Esophagus squamous epithelium (tissue), 5 donors: ENCODE data around the gene AFAP1L2. TPM values are rescaled to one million over a fixed set of nuclear protein-coding genes. Genes with fewer than 3 reads are reported as not detected.

Experiments
- DNase-seq: peaks from one replicate; lab custom pipeline; 2025; lab: John Stamatoyannopoulos, UW
- H3K27ac ChIP-seq, 4 donors: fragments of 200-600 bp; sonication (generic); one replicate each; pipeline ENCODE4 v1.5.1; 2016 to 2019; ENCODE audit warnings: mild to moderate bottlenecking in 1 of 4
- H3K27me3 ChIP-seq, 4 donors: fragments of 200-600 bp; sonication (generic); 1 replicate in 3 of 4; 2 replicates in 1 of 4; pipeline versions ENCODE4 v1.5.1 to v1.6.0; 2017 to 2021; ENCODE audit warnings: antibody characterized with exemption in 1 of 4
- H3K36me3 ChIP-seq, 3 donors: fragments of 200-600 bp; sonication (generic); one replicate each; pipeline ENCODE4 v1.5.1; 2016 to 2019
- H3K4me1 ChIP-seq, 3 donors: fragments of 200-600 bp; sonication (generic); one replicate each; pipeline ENCODE4 v1.5.1; 2017 to 2019
- H3K4me3 ChIP-seq, 4 donors: fragments of 200-600 bp; sonication (generic); 1 replicate in 3 of 4; 2 replicates in 1 of 4; pipeline ENCODE4 v1.5.1; 2016 to 2019; ENCODE audit warnings: mild to moderate bottlenecking in 2 of 4, moderate library complexity in 1 of 4
- H3K9me3 ChIP-seq, 3 donors: fragments of 200-600 bp; sonication (generic); one replicate each; pipeline ENCODE4 v1.5.1; 2016 to 2019
- CTCF ChIP-seq, 6 experiments: fragments of 450-650 bp in 4 of 6; fragments of 200-600 bp in 2 of 6; sonication (generic) in 2 of 6; IDR thresholded peaks; one replicate each; pipeline ENCODE4 v1.5.1; 2016 to 2019; ENCODE audit warnings: antibody characterized with exemption in 6 of 6, mild to moderate bottlenecking in 4 of 6, moderate library complexity in 4 of 6
- POLR2A ChIP-seq, 4 donors: fragments of 450-650 bp; IDR thresholded peaks; one replicate each; pipeline ENCODE4 v1.6.1; 2017; ENCODE audit warnings: antibody characterized with exemption in 4 of 4, mild to moderate bottlenecking in 4 of 4, moderate library complexity in 3 of 4
- WGBS, 2 donors: methylation state at CpG; one replicate each; pipeline ENCODE4 v1.1.5; 2018; 5-methylcytosine and 5-hydroxymethylcytosine counted together
- intact Hi-C: fragments of 100-400 bp; cut with DNase I; formaldehyde crosslinking; loops from one replicate; pipeline ENCODE4 v1.15.0; 2022
- total RNA-seq, 4 donors: library from RNA; depleted of rRNA; stranded (reverse); fragments of >200 nt; gene quantifications; one replicate each; pipeline ENCODE4 v1.1.0, GENCODE V29; 2016
- donor health status: DM: yes; HTN: yes; CAD: no.

AFAP1L2 gene
- total RNA-seq, 4 donors from 2014 or later, result 9.8 to 15.5 (median 11.8) TPM

DNA sequence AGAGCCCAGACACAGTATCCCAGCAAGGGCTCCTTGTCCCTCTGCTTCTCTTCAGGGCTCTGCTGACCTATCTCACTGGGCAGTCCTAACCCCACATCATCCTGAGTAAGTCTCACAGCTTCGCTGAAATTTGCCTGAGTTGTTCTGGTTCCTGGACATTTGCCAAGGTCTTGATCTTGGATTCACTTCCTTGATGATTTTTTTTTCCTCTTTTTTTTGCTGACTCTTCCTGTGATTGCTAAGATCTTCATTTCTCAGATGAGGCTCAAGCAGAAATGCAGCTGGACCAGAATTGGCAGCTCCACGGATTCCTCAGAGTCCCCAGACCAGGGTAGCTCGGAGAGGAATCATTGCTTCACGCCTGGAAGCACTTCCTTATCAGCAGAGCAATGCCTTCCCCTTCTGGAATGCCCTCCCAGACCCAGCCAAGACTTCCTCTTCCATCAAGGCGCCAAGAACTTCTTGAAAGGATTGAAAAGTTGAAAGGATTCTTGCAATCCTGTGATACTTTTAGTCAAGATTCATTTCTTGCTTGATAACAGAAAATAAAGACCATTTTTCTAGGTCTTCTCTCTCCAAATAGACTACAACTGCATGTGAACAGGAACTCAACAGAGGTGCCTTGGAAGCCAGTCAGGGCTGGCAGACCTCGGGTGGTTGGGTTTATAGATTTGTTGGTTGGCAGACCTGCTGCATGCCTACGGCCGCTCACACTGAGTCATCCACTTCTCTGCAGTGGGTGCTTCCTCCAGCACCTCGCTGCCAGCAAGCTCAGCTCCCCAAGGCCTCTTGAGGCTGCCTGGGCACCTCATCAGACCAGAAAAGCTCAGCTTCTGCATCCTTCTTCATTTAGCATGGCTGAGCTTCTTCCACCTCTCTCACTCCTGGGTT is 8.8 kb upstream of the AFAP1L2 start:
- Histone ChIP-seq H3K4me3 (no peak overlapping the region), H3K36me3 (no peaks in the 10 kb centered on the region), H3K27ac (peak overlapping the region; percentile 17 to 76 (median 54)), H3K9me3 (no peaks in the 10 kb centered on the region), H3K27me3 (no peaks in the 10 kb centered on the region), H3K4me1 (peaks cover 8 to 26% (median 16%) of the 10 kb centered on the region in 3 donors)
- intact Hi-C loops, result no loop called here
- no peak for DNase-seq
- WGBS, 2 donors, result 4 to 16% methylated on average over 9 of the region's 9 CpGs
- no peak for TF ChIP-seq CTCF (IDR thresholded peaks at IDR 0.05)
- no peak for TF ChIP-seq POLR2A (IDR thresholded peaks at IDR 0.05)

DNA sequence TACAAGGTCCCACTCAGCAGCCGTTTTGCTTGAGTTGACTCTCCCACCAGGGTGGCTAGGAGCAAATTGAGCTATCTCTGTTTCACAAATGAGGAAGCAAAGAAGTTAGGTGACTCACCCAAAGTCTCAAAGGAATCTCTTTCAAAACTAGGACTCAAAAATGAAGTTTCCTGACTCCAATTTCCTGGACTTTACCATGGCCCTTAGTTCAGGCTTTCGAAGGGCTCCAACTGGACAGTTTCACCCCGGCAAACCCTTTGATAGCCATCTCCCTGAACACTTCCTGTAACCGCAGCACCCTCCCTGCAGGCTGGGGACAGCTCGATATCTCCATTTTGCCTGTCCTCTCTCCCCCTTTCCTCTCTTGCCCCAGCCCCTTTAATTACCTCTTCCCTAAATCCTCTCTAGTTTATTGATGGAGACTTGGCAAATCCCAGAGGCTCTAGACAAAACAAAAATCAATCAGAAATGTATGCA is 4.7 kb upstream of the AFAP1L2 start:
- no peaks in the 10 kb centered on the region for H3K36me3 ChIP-seq
- H3K4me1 ChIP-seq, result peaks cover 8 to 35% (median 16%) of the 10 kb centered on the region in 3 donors
- 67 to 69% methylated on average over 4 to 5 of the region's 5 CpGs for WGBS, 2 donors
- H3K27ac ChIP-seq, result no peak overlapping the region
- intact Hi-C loops, result no loop called here
- H3K4me3 ChIP-seq, result no peak overlapping the region
- no peak for DNase-seq
- H3K27me3 ChIP-seq, result peaks cover 0 to 12% (median 0%) of the 10 kb centered on the region in 4 donors
- no peaks in the 10 kb centered on the region for H3K9me3 ChIP-seq
- TF ChIP-seq POLR2A (IDR thresholded peaks at IDR 0.05) (no peak), CTCF (IDR thresholded peaks at IDR 0.05) (no peak)

DNA sequence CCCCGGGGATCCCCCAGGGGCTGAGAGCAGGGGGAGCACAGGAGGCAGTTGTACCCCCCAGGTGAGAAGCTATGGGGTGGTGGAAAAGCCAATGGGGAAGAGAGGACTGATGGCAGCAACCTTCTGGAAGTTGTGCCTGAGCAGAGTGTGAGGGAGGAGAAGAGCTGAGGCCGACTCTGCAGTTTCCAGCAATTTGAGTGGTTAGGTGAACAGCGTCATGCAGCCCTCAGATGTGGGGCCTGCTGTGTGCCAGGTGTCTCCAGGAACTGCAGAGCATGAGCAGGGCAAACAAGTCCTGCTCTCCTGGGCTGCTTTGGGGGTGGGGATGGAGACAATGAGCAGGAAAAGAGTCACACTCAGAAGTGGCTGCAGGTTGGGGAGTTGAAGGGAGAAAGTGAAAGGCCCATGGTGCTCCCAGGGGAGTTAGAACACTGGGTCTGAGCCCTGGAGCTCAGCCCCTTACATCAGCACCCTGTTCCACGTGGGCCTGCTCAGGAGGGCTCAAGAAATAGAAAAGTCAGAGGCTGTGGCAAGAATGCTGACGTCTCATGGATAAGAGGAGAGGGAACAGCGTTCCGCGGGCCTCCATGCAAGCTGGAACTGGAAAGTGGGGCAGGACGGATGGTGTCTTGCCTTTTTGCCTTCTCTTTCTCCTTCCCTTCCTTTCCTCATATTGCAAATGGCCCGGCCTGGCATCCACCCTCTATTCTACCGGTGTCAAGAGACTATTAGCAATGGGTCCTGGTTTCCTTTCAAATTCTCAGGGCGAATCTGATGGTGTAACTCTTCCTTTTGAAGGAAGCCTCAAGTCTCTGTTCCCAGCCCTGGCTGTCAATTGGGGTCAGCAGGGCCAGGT is 4.0 kb upstream of the AFAP1L2 start:
- Histone ChIP-seq H3K4me1 (peaks cover 9 to 36% (median 12%) of the 10 kb centered on the region in 3 donors), H3K36me3 (no peaks in the 10 kb centered on the region), H3K27me3 (peaks cover 0 to 19% (median 0%) of the 10 kb centered on the region in 4 donors), H3K9me3 (no peaks in the 10 kb centered on the region), H3K27ac (no peak overlapping the region), H3K4me3 (no peak overlapping the region)
- TF ChIP-seq CTCF (IDR thresholded peaks at IDR 0.05), result no peak
- TF ChIP-seq POLR2A (IDR thresholded peaks at IDR 0.05), result no peak
- no peak for DNase-seq
- WGBS, 2 donors, result 69 to 73% methylated on average over 12 of the region's 12 CpGs
- intact Hi-C loops, result no loop called here

DNA sequence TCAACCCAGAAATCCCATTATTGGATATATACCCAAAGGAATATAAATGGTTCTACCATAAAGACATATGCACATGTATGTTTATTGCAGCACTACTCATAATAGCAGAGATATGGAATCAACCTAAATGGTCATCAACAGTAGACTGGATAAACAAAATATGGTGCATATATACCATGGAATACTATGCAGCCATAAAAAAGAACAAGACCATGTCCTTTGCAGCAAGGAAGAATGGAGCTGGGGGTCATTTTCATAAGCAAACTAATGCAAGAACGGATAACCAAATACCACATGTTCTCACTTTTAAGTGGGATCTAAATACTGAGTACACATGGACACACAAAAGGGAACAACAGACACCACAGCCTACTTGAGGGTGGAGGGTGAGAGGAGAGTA is 2.2 kb upstream of the AFAP1L2 start:
- 81 to 91% methylated on average over 1 of the region's 1 CpG for WGBS, 2 donors
- H3K27me3 ChIP-seq, result peaks cover 0 to 24% (median 0%) of the 10 kb centered on the region in 4 donors
- intact Hi-C loops, result no loop called here
- no peaks in the 10 kb centered on the region for H3K9me3 ChIP-seq
- no peak for DNase-seq
- TF ChIP-seq CTCF (IDR thresholded peaks at IDR 0.05) (no peak), POLR2A (IDR thresholded peaks at IDR 0.05) (no peak)
- H3K4me1 ChIP-seq, result peaks cover 3 to 41% (median 13%) of the 10 kb centered on the region in 3 donors
- no peaks in the 10 kb centered on the region for H3K36me3 ChIP-seq
- no peak overlapping the region for H3K27ac ChIP-seq
- H3K4me3 ChIP-seq, result no peak overlapping the region
